HG02852 (cell line): Measurements from ENCODE around the gene SPINK7.

ENCODE experiments used
- ATAC-seq: cut with Tn5 transposase; IDR thresholded peaks from one replicate; pipeline ENCODE4 v1.9.1; 2021; ENCODE audit warnings: mild to moderate bottlenecking, moderate library complexity; ENCODE audit not compliant: unreplicated experiment

Gene SPINK7

GRCh38 chr5:148343603-148344487 lies 31.6 kb downstream of the SPINK7 start:
- ATAC-seq, result no peak

GRCh38 chr5:148347706-148348105 lies 35.5 kb downstream of the SPINK7 start:
- ATAC-seq, result no peak

GRCh38 chr5:148352696-148353095 lies 40.5 kb downstream of the SPINK7 start:
- no peak for ATAC-seq

GRCh38 chr5:148353634-148354033 lies 41.4 kb downstream of the SPINK7 start:
- no peak for ATAC-seq

- no peak for ATAC-seq
These were observed 52.1 kb downstream of the SPINK7 start for GRCh38 chr5:148364343-148364742.
